GM23338 (cell line): ENCODE results near the gene SMIM33. TPM values are rescaled to one million over a fixed set of nuclear protein-coding genes. Genes with fewer than 3 reads are reported as not detected.

ENCODE experiments used
- ATAC-seq: fragments of 200-7000 bp; cut with Tn5 transposase; 3 replicates; pipeline ENCODE4 v1.9.1; 2020
- DNase-seq: peaks from one replicate; pipeline ENCODE4 v3.0.0-alpha.2; 2015; ENCODE audit warnings: low spot score
- H2AFZ ChIP-seq: fragments of 200-600 bp; sonication (generic); 2 replicates; pipeline ENCODE4 v1.8.0; 2016; ENCODE audit warnings: antibody characterized with exemption, mild to moderate bottlenecking, moderate library complexity
- H3F3A ChIP-seq: fragments of 200-600 bp; sonication (generic); replicated peaks from 2 replicates; pipeline ENCODE4 v1.8.0; 2017; ENCODE audit warnings: antibody characterized with exemption, mixed run types, low read depth
- H3K27ac ChIP-seq: fragments of 200-600 bp; sonication (generic); 2 replicates; pipeline ENCODE4 v1.6.1; 2016; ENCODE audit warnings: low read depth
- H3K27me3 ChIP-seq: fragments of 200-600 bp; sonication (generic); 2 replicates; pipeline ENCODE4 v1.8.0; 2016; ENCODE audit warnings: mild to moderate bottlenecking, mixed run types, moderate library complexity; ENCODE audit not compliant: insufficient read depth
- H3K36me3 ChIP-seq: fragments of 200-600 bp; sonication (generic); 2 replicates; pipeline ENCODE4 v1.8.0; 2016; ENCODE audit warnings: mild to moderate bottlenecking; ENCODE audit not compliant: insufficient read depth
- H3K4me1 ChIP-seq: fragments of 200-600 bp; sonication (generic); 2 replicates; pipeline ENCODE4 v1.8.0; 2016; ENCODE audit warnings: mild to moderate bottlenecking, moderate library complexity; ENCODE audit not compliant: insufficient read depth
- H3K4me2 ChIP-seq: fragments of 200-600 bp; sonication (generic); 2 replicates; pipeline ENCODE4 v1.7.1; 2017; ENCODE audit warnings: mixed run types
- H3K4me3 ChIP-seq: fragments of 200-600 bp; sonication (generic); 2 replicates; pipeline ENCODE4 v1.6.1; 2016; ENCODE audit warnings: mixed run types
- H3K79me2 ChIP-seq: fragments of 200-600 bp; sonication (generic); replicated peaks from 2 replicates; pipeline ENCODE4 v1.8.0; 2017; ENCODE audit warnings: mild to moderate bottlenecking; ENCODE audit not compliant: insufficient read depth
- H3K9me2 ChIP-seq: fragments of 200-600 bp; sonication (generic); 2 replicates; pipeline ENCODE4 v1.8.0; 2017; ENCODE audit not compliant: insufficient read depth
- H4K20me1 ChIP-seq: fragments of 200-600 bp; sonication (generic); replicated peaks from 2 replicates; pipeline ENCODE4 v1.8.0; 2017; ENCODE audit warnings: mild to moderate bottlenecking; ENCODE audit not compliant: insufficient read depth
- H3K27ac Mint-ChIP-seq: 2 replicates; pipeline ENCODE4 v1.8.0; 2020; ENCODE audit warnings: inconsistent platforms, mild to moderate bottlenecking, moderate library complexity, mixed read lengths
- H3K27me3 Mint-ChIP-seq: 3 replicates; pipeline ENCODE4 v1.8.0; 2022; ENCODE audit warnings: low read depth, mild to moderate bottlenecking, moderate library complexity, mixed read lengths, inconsistent platforms; ENCODE audit not compliant: insufficient read depth, poor library complexity
- H3K36me3 Mint-ChIP-seq: 3 replicates; pipeline ENCODE4 v1.8.0; 2021; ENCODE audit warnings: low read depth, mild to moderate bottlenecking, inconsistent platforms, moderate library complexity, mixed read lengths
- H3K4me1 Mint-ChIP-seq: 3 replicates; pipeline ENCODE4 v1.8.0; 2020; ENCODE audit warnings: mild to moderate bottlenecking, inconsistent platforms, mixed read lengths
- H3K4me3 Mint-ChIP-seq: 3 replicates; pipeline ENCODE4 v1.8.0; 2021; ENCODE audit warnings: moderate library complexity, mild to moderate bottlenecking, inconsistent platforms, mixed read lengths
- H3K9me3 Mint-ChIP-seq: 3 replicates; pipeline ENCODE4 v1.8.0; 2020; ENCODE audit warnings: moderate library complexity, mild to moderate bottlenecking, inconsistent platforms, mixed read lengths
- CREB1 ChIP-seq: fragments of 250-450 bp; sonication (Bioruptor Pico); IDR thresholded peaks from 2 replicates; pipeline ENCODE4 v1.5.0; 2020; ENCODE audit warnings: low read depth, mild to moderate bottlenecking, moderate library complexity
- CTCF ChIP-seq, 2 experiments: fragments of 200-600 bp in 1 of 2; sonication (generic) in 1 of 2; conservative IDR thresholded peaks; 2 replicates each; pipeline versions ENCODE4 v1.5.1 to v1.6.1; 2016 to 2017; ENCODE audit warnings: antibody characterized with exemption in 2 of 2, low read depth in 2 of 2, mild to moderate bottlenecking in 2 of 2, moderate library complexity in 1 of 2
- ETS1 ChIP-seq: IDR thresholded peaks from 2 replicates; pipeline ENCODE4 v1.6.1; 2016; ENCODE audit warnings: antibody characterized with exemption
- EZH2 ChIP-seq: fragments of 200-600 bp; sonication (generic); IDR thresholded peaks from one replicate; pipeline ENCODE4 v1.8.0; 2017; ENCODE audit warnings: antibody characterized with exemption, mild to moderate bottlenecking, low read depth; ENCODE audit not compliant: unreplicated experiment
- EZH2phosphoT487 ChIP-seq: fragments of 200-600 bp; sonication (generic); IDR thresholded peaks from one replicate; pipeline ENCODE4 v1.8.1; 2018; ENCODE audit warnings: antibody characterized with exemption; ENCODE audit not compliant: unreplicated experiment
- JUNB ChIP-seq: IDR thresholded peaks from one replicate; pipeline ENCODE4 v1.6.1; 2016; ENCODE audit warnings: antibody characterized with exemption; ENCODE audit not compliant: unreplicated experiment
- NANOG ChIP-seq: IDR thresholded peaks from 2 replicates; pipeline ENCODE4 v1.6.1; 2016; ENCODE audit warnings: antibody characterized with exemption, borderline replicate concordance
- POLR2AphosphoS5 ChIP-seq: IDR thresholded peaks from 2 replicates; pipeline ENCODE4 v1.6.1; 2016; ENCODE audit warnings: antibody characterized with exemption, low read depth
- REST ChIP-seq: IDR thresholded peaks from one replicate; pipeline ENCODE4 v1.6.1; 2018; ENCODE audit warnings: antibody characterized with exemption; ENCODE audit not compliant: unreplicated experiment
- STAT1 ChIP-seq: IDR thresholded peaks from one replicate; pipeline ENCODE4 v1.6.1; 2016; ENCODE audit warnings: antibody characterized with exemption; ENCODE audit not compliant: unreplicated experiment
- ZNF114 ChIP-seq: fragments of 250-450 bp; sonication (Bioruptor Pico); IDR thresholded peaks from 2 replicates; pipeline ENCODE4 v1.5.0; 2020; ENCODE audit warnings: mild to moderate bottlenecking, moderate library complexity
- ZNF331 ChIP-seq: fragments of 250-450 bp; sonication (Bioruptor Pico); IDR thresholded peaks from 2 replicates; pipeline ENCODE4 v1.5.0; 2020; ENCODE audit warnings: low read depth, mild to moderate bottlenecking, moderate library complexity
- ZNF462 ChIP-seq: fragments of 250-450 bp; sonication (Bioruptor Pico); IDR thresholded peaks from 2 replicates; pipeline ENCODE4 v1.5.0; 2020; ENCODE audit warnings: mild to moderate bottlenecking, moderate library complexity
- polyA plus RNA-seq: library from polyadenylated mRNA; unstranded; fragments of >200 nt; fragmentation: Nextera tagmentation; extraction: Ambion mirVana; gene quantifications from 2 replicates; pipeline ENCODE4 v1.2.1, GENCODE V29; 2016
- total RNA-seq: library from RNA; depleted of rRNA; stranded (reverse); fragments of >200 nt; shearing (Covaris generic); gene quantifications from 2 replicates; pipeline ENCODE4 v1.2.3, GENCODE V29; 2014

The SMIM33 gene
- total and polyA plus RNA-seq, 2 experiments from 2014 or later: not detected

- H3F3A ChIP-seq: peaks cover 14% of the 10 kb centered on the region
- H3K9me3 Mint-ChIP-seq: peaks cover 5% of the 10 kb centered on the region; the same call in 1 of the 3 replicates
- H3K79me2 ChIP-seq: no peaks in the 10 kb centered on the region
- ATAC-seq (peak; percentile 93), DNase-seq (peak; percentile 95)
- peak overlapping the region; percentile 97 for H2AFZ ChIP-seq
- H3K4me2 ChIP-seq: peak overlapping the region; percentile 82
- no peaks in the 10 kb centered on the region for H3K9me2 ChIP-seq
- no peaks in the 10 kb centered on the region for H3K36me3 ChIP-seq
- H3K4me1 ChIP-seq: peaks cover 25% of the 10 kb centered on the region
- TF ChIP-seq EZH2 (no peak), ZNF114 (CRISPR knock-in tag) (no peak; the same call in 1 of the 2 replicates), EZH2phosphoT487 (no peak), POLR2AphosphoS5 (peak; percentile 87), REST (peak; percentile 15), ZNF462 (CRISPR knock-in tag) (0 out of 2 replicates have a peak, but pooled peaks have one; percentile 3), ZNF331 (no peak), CTCF (conservative IDR thresholded peaks at IDR 0.05; ENCODE audit: low read depth in 2 of 2) (peak; percentile 74 to 93), NANOG (no peak), CREB1 (CRISPR knock-in tag) (peak; percentile 54), JUNB (no peak), STAT1 (no peak), ETS1 (peak; percentile 69)
- no peaks in the 10 kb centered on the region for H3K27me3 ChIP-seq
- H3K27ac ChIP-seq: no peak overlapping the region
- no peaks in the 10 kb centered on the region for H4K20me1 ChIP-seq
- H3K27me3 Mint-ChIP-seq: peaks cover 29% of the 10 kb centered on the region
- peak overlapping the region; percentile 55; the same call in 1 of the 2 replicates for H3K4me3 ChIP-seq
- H3K27ac Mint-ChIP-seq: 0 out of 2 replicates have a peak overlapping the region, but pooled peaks have one; percentile 70
- H3K4me3 Mint-ChIP-seq: peak overlapping the region; percentile 76
- no peaks in the 10 kb centered on the region; the same call in 2 of the 3 replicates for H3K36me3 Mint-ChIP-seq
- H3K4me1 Mint-ChIP-seq: peaks cover 22% of the 10 kb centered on the region
Observed at GRCh38 chr5:139517683-139518564, 47.1 kb downstream of the SMIM33 start.
